Transverse colon (tissue), 4 donors: ENCODE measurements around the gene CFAP221. TPM values are rescaled to one million over a fixed set of nuclear protein-coding genes. Genes with fewer than 3 reads are reported as not detected.

Experiments used
- DNase-seq: peaks from one replicate; pipeline ENCODE4 v3.0.0-alpha.2; 2019
- H3K27ac ChIP-seq, 4 donors: fragments of 200-600 bp; sonication (generic); 2 replicates each; pipeline ENCODE4 v1.5.1; 2016 to 2018; ENCODE audit warnings: inconsistent platforms in 4 of 4
- H3K27me3 ChIP-seq: fragments of 200-600 bp; sonication (generic); 2 replicates; pipeline ENCODE4 v1.5.1; 2017; ENCODE audit warnings: inconsistent platforms
- H3K36me3 ChIP-seq, 4 donors: fragments of 200-600 bp; sonication (generic); 2 replicates each; pipeline ENCODE4 v1.5.1; 2017 to 2019; ENCODE audit warnings: inconsistent platforms in 4 of 4
- H3K4me1 ChIP-seq, 4 donors: fragments of 200-600 bp; sonication (generic); 2 replicates each; pipeline ENCODE4 v1.5.1; 2017 to 2020; ENCODE audit warnings: inconsistent platforms in 4 of 4
- H3K4me3 ChIP-seq, 4 donors: fragments of 200-600 bp; sonication (generic); 1 replicate in 1 of 4; 2 replicates in 3 of 4; pipeline versions ENCODE4 v1.5.1 to v1.6.1; 2017 to 2019; ENCODE audit warnings: inconsistent platforms in 4 of 4
- H3K9me3 ChIP-seq, 2 donors: fragments of 200-600 bp; sonication (generic); 2 replicates each; pipeline ENCODE4 v1.5.1; 2017 to 2019; ENCODE audit warnings: inconsistent platforms in 2 of 2
- EP300 ChIP-seq: sonication (generic); formaldehyde crosslinking; IDR thresholded peaks from one replicate; pipeline ENCODE4 v1.6.1; 2017; ENCODE audit warnings: antibody characterized with exemption, low read depth
- POLR2A ChIP-seq: fragments of 450-650 bp; IDR thresholded peaks from one replicate; pipeline ENCODE4 v1.6.1; 2016; ENCODE audit warnings: antibody characterized with exemption, mild to moderate bottlenecking, moderate library complexity
- POLR2AphosphoS5 ChIP-seq, 3 donors: sonication (generic); formaldehyde crosslinking; IDR thresholded peaks; one replicate each; pipeline ENCODE4 v1.6.1; 2016; ENCODE audit warnings: antibody characterized with exemption in 3 of 3
- WGBS, 2 donors: methylation state at CpG; one replicate each; pipeline ENCODE4 v1.1.5; 2018; ENCODE audit warnings: low coverage in 1 of 2; 5-methylcytosine and 5-hydroxymethylcytosine counted together
- in situ Hi-C, 4 donors: fragments of 200-750 bp; cut with MboI; loops; one replicate each; pipeline versions ENCODE4 v1.15.0 to v1.15.1; 2017; ENCODE audit warnings: low sequenced_read_pairs in 3 of 4, low pct_ligation_motif_present in 1 of 4, low pct_unique_long_range_greater_than_20kb in 1 of 4
- intact Hi-C: fragments of 100-400 bp; cut with DNase I; formaldehyde crosslinking; loops from one replicate; pipeline ENCODE4 v1.15.1; 2023; ENCODE audit warnings: low total_unique reads
- total RNA-seq, 4 donors: library from RNA; depleted of rRNA; stranded (reverse); fragments of >200 nt; gene quantifications; one replicate each; pipeline ENCODE4 v1.1.0, GENCODE V29; 2016
- TF ChIP-seq, protein P1 (sequence below), 5 experiments: fragments of 200-600 bp in 3 of 5; fragments of 450-650 bp in 2 of 5; sonication (generic) in 3 of 5; IDR thresholded peaks; 1 replicate in 2 of 5; 2 replicates in 3 of 5; pipeline ENCODE4 v1.5.1; 2016 to 2017; ENCODE audit warnings: antibody characterized with exemption in 5 of 5, inconsistent platforms in 3 of 5, mild to moderate bottlenecking in 2 of 5, moderate library complexity in 1 of 5

The CFAP221 gene
- total RNA-seq, 4 donors from 2014 or later = not detected

DNA sequence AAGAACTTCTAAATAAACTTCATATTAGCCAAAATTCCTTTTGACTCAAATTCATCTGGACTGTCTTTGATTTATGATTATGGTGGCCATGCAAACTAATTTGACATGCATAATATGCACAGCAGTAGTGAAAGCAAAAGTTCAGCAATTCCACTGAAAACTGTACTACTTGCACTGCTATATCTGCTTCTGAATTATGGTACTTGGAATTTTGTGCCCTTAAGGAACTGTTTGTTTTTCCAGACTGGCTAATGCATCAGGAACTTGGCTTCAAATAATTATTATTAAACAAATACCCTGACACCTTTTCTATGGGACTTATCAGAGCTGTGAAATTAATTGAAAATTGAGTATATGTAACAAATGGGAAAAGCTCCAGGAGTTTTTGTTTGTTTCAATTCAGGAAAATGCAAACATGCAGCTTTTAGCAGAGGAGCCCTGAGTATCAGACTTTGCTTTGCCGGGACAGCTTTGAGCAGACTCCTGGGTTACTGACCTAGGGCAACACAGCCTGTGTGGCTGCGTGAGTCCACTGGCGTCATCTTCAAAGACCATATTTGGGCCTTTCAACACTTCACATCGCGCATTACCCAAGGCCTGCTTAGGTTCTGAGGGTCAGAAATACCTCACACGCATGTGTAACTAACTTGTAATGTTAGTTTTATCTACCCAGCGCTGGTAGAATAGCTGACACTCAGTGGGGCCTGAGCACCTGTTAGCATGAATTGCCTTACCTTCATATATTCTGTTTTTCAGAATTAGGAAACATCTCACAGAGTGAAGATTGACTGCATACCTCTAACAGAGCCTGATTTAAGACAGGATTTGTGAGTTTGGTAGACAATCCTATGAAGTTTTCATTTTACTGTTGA lies 35.4 kb downstream of the CFAP221 start:
- TF ChIP-seq POLR2A (no peak), POLR2AphosphoS5 (IDR thresholded peaks at IDR 0.05) (no peak), EP300 (no peak)
- TF ChIP-seq, protein P1, sequence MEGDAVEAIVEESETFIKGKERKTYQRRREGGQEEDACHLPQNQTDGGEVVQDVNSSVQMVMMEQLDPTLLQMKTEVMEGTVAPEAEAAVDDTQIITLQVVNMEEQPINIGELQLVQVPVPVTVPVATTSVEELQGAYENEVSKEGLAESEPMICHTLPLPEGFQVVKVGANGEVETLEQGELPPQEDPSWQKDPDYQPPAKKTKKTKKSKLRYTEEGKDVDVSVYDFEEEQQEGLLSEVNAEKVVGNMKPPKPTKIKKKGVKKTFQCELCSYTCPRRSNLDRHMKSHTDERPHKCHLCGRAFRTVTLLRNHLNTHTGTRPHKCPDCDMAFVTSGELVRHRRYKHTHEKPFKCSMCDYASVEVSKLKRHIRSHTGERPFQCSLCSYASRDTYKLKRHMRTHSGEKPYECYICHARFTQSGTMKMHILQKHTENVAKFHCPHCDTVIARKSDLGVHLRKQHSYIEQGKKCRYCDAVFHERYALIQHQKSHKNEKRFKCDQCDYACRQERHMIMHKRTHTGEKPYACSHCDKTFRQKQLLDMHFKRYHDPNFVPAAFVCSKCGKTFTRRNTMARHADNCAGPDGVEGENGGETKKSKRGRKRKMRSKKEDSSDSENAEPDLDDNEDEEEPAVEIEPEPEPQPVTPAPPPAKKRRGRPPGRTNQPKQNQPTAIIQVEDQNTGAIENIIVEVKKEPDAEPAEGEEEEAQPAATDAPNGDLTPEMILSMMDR (IDR thresholded peaks at IDR 0.05) = no peak
- DNase-seq = no peak
- WGBS, 2 donors = 91% methylated on average over 7 of the region's 7 CpGs; no CpG with 5 or more reads in 1 of the 2 donors
- in situ Hi-C loops = no loop called here
- Histone ChIP-seq H3K36me3 (no peaks in the 10 kb centered on the region), H3K4me1 (peaks cover 0 to 4% (median 0%) of the 10 kb centered on the region in 4 donors), H3K27me3 (no peaks in the 10 kb centered on the region), H3K4me3 (no peak overlapping the region), H3K9me3 (no peaks in the 10 kb centered on the region), H3K27ac (no peak overlapping the region)
- intact Hi-C loops = no loop called here

DNA sequence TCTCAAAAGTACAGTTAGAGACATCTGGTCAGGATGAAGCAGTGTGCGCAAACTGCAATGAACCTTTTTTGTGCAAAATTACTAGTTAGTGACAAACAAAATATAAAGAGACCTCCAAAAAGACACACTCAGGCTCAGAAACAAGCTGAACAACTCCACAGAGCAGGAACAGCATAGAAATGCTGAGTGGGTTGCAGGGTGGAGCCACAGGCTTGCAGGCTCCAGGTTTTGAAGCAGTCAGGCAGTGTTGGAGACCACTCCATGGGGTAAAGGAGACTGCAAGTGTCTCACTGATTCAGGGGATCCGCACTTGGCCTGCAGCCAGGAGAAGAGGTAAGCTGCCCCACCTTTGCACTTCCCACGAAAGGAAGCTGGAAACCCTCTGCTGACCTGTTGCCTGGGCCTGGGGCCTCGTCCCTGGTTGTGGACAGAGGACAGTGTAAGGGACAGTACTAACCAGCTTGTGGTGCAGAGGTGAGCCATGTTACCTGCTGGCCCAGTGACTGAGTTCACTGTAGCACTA lies 36.4 kb downstream of the CFAP221 start:
- intact Hi-C loops = no loop called here
- 67 to 100% methylated on average over 1 to 4 of the region's 4 CpGs for WGBS, 2 donors
- H3K4me1 ChIP-seq = peaks cover 0 to 4% (median 0%) of the 10 kb centered on the region in 4 donors
- DNase-seq = no peak
- no peak overlapping the region for H3K27ac ChIP-seq
- no peak overlapping the region for H3K4me3 ChIP-seq
- no peaks in the 10 kb centered on the region for H3K36me3 ChIP-seq
- H3K9me3 ChIP-seq = no peaks in the 10 kb centered on the region
- TF ChIP-seq, protein P1 (IDR thresholded peaks at IDR 0.05) = no peak
- no peak for TF ChIP-seq POLR2A
- TF ChIP-seq EP300 = no peak
- TF ChIP-seq POLR2AphosphoS5 (IDR thresholded peaks at IDR 0.05) = no peak
- no peaks in the 10 kb centered on the region for H3K27me3 ChIP-seq
- in situ Hi-C loops = no loop called here

DNA sequence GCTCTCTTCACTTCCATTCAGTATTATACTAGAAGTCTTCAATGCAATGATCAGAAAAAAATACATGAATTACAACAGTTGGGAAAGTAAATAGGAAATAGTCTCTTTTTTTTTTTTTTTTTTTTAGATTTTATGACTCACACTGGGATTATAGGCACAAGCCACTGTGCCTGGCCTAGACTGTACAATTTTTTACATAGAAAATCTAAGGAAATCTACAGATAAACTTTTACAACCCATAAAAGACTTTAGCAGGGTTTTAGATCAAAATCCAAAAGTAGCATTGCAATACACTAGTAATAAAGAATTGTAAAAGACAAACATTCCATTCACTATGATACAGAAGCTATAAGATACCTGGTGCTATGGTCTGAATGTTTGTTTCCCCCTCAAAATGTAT lies 39.0 kb downstream of the CFAP221 start:
- TF ChIP-seq POLR2AphosphoS5 (IDR thresholded peaks at IDR 0.05) (no peak), EP300 (no peak), POLR2A (no peak)
- TF ChIP-seq, protein P1 (IDR thresholded peaks at IDR 0.05) = no peak
- Histone ChIP-seq H3K4me1 (peaks cover 0 to 4% (median 0%) of the 10 kb centered on the region in 4 donors), H3K27me3 (no peaks in the 10 kb centered on the region), H3K9me3 (no peaks in the 10 kb centered on the region), H3K27ac (no peak overlapping the region), H3K36me3 (no peaks in the 10 kb centered on the region), H3K4me3 (no peak overlapping the region)
- in situ Hi-C loops (no loop called here), intact Hi-C loops (no loop called here)
- DNase-seq = no peak

DNA sequence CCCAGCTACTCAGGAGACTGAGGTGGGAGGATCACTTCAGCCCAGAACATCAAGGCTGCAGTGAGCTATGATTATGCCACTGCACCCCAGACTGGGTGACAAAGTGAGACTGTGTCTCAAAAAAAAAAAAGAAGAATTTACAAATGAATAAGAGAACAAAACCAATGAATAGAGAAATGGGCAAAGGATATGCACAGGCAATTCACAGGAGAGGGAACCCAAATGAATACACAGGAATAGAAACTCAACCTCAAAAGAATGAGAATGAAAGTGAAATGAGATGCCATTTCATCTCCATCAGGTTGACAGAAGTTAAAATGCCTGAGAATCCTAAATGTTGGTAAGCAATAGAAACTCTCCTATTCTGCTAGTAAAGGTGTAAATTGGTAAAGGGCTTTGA lies 40.2 kb downstream of the CFAP221 start:
- DNase-seq = no peak
- in situ Hi-C loops (no loop called here), intact Hi-C loops (no loop called here)
- Histone ChIP-seq H3K36me3 (no peaks in the 10 kb centered on the region), H3K4me1 (peaks cover 0 to 4% (median 0%) of the 10 kb centered on the region in 4 donors), H3K9me3 (no peaks in the 10 kb centered on the region), H3K27me3 (no peaks in the 10 kb centered on the region), H3K27ac (no peak overlapping the region), H3K4me3 (no peak overlapping the region)
- TF ChIP-seq, protein P1 (IDR thresholded peaks at IDR 0.05) = no peak
- TF ChIP-seq EP300 (no peak), POLR2AphosphoS5 (IDR thresholded peaks at IDR 0.05) (no peak), POLR2A (no peak)
